ENCODE measurements around the gene ATP8A1.
"Not testable (repeated sequence)": the region's sequence is repeated elsewhere in the genome, so short reads cannot be mapped to it uniquely, and the experiment has no call there.

Gene ATP8A1

DNA sequence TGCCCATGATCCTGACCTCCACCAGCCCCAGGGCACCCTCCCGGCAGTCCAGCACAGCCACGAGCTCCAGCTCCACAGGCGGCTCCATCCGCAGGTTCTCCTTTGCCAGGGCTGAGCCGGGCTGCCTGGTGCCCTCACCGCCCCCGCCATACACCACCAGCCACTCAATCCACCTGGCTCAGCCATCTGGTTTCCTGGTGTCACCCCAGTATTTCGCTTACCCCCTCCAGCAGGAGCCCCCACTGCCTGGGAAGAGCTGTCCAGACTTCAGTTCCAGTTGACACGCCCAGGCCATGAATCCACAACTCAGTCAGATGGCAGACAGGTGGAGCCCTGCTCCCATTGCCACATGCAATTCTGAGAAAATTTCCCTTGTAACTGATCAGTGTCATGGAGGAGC lies 255.7 kb downstream of the ATP8A1 start:
- DNase-seq (ENCODE audit: low spot score), result no peak

DNA sequence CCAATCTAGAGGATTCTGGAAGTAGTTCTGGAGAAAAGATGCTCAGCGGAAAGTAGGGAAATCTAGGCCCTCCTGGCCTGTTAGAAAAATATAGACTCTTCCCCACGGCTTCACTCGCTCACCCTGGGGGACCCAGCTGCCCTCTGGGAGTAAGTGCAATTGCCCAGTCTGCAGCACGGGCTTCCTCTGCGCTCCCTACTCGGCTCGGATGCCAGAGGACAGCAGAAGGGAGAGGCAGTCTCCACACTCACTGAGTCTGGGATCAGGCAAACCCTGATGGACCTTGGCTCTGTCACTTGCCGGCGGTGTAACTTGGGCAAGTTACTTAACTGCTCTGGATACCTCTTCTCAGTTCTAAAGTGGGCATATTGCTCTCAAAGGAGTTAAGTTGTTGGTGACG lies 257.5 kb downstream of the ATP8A1 start:
- no peak for DNase-seq (ENCODE audit: low spot score)

DNA sequence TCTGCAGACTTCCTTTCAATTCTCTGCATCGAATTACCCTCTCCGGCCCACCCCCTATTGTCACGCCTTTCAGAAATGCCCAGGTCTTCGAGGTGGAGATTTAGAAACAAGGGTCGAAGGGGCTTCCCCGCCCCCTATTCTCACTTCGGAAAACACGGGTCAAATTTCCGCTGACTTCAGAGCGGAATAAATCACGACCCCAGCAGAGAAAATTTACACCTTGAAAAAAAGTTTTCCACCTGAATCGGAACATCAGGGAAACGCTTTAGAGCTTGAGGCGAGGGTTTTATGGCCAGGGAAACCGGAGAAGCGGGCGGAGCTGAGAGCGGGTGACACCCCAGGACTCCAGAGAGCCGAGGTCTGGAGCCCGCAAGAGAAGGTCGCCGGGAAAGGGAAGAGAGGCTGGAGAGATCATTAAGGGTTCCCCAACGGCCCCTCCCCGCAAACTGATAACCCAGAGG lies 258.0 kb downstream of the ATP8A1 start:
- DNase-seq (ENCODE audit: low spot score), result no peak

DNA sequence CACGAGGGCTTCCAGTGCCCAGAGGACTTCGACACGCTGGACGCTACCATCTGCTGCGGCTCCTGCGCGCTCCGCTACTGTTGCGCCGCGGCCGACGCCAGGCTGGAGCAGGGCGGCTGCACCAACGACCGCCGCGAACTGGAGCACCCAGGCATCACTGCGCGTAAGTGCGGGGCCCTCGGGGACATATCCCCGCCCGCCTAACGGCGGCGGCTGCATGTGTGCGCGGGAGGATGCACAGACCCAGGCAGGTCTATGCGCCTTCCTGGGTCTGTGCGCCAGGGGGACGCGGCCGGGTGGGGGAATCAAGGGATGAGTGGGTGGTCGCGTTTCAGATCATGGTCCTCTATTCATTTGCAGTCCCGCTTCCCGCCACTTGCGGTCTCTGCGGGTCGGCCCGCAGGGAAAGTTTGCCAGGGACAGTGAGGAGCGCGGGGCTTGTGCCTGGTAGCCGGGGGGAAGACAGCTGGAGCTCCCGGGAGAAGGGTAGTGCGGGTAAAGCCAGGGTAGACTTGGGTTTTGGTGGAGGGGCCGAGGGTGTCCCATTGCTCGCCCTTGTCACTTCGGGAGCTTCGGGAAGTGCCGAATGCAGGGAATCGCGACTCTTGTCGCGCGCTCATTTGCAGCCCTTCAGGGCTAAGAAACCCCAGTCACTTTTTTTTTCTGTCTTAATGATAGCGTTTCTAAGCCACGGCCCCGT lies 258.6 kb downstream of the ATP8A1 start:
- peak; percentile 17 for DNase-seq (ENCODE audit: low spot score)

DNA sequence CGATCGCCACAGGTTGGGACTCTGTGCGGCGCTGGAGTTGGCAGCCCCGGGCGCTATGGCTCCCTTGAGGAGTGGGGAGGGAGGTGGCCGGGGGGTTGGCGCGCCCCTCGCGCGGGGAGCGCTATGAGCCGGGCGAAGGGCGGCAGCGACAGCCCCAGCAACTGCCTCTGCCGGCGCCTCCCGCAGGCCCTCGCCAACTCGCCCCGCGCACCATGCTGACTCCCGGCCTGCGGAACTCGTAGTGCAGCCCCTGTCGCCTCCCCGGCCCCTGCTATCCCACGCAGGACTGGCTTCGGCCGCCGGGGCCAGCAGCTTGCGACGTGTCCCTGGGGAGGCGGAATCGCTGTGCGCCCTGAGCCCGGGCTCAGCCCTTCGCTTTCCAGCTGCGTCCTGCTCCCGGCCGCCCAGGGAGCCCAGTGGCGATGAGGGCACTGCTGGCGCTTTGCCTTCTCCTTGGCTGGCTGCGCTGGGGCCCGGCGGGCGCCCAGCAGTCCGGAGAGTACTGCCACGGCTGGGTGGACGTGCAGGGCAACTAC lies 259.2 kb downstream of the ATP8A1 start:
- DNase-seq (ENCODE audit: low spot score), result no peak

DNA sequence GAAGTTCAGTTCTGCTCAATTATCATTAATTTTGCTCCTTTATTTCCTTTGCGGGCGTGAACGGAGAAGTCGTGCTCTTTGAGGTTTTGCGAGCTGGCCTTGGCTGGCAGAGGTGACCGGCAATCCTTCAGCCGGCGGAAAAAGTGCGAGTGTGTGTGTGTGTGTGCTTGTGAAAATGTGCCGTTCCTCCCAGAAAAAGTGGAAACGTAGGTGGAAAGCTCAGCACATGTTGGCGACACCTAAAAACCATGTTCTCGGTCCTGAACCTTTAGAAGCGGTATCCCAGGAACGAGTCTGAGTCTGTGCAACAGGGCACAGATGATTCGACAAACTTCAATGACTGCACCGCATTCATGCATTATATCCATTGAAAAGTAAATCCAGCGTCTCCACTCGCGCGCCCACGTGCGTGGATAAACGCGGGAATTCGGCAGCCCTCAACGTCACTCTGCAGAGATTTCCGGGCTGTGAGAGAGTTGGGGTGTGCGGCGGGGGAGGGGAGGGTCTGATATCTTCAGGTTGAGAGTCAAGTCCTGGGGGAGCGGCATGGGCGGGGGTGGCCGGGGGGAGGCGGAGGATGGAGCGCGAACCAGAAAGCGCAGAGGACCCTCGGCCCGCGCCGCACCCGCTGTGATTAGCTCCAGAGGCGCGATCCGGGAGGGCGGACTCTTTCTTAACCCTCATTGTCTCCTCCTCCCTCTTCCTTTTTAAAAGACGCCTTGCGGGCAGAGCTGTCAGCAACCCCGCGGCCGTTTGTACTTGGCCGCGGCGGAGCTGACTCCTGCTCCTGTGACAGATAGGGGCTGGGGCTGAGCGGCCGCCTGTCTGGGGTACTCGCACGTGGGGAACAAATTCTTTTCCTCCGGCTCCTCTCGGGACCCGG lies 259.9 kb downstream of the ATP8A1 start, which contains the start of gene SHISA3:
Gene SHISA3, plus strand, starts transcription at position 737 of the 883 bp plus-strand sequence. CDS start 569 bp downstream, outside the sequence.
- DNase-seq (ENCODE audit: low spot score), result peak; percentile 30

DNA sequence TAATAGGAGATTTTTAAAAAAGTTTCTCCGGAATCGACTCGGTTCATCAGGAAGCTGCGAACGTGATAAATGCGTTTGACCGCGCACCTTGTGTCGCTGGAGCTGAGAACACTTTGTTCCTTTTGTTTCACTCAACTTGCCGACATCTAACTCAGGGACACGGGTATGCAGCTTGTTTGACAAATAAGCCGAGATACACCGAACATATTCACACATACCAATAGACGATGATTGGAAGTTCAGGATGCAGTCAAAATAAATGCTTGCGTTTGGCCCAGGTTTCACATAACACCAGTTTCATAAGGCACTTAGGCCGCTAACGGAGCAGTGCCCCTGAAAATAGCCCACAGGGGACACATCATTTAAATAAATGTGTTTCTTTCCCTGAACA lies 260.5 kb downstream of the ATP8A1 start:
- no peak for DNase-seq (ENCODE audit: low spot score)

DNA sequence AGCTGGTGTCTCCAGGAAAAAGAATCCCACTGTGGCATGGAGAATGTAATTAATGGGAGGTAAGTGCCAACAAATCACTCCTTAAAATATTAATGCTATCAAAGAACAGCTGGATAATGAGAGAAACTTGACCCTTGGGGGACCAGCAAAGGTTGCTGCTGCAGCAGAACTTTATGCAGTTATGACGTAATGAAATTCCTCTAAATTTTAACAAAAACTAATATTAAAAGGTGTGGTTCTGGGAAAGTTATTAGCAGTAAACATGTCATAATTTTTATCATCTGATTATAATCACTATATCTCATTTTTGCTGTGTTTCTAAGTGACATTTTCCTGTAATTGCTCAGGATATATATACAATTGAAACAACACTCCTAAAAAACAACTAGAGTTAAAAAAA lies 261.3 kb downstream of the ATP8A1 start:
- DNase-seq (ENCODE audit: low spot score), result no peak

DNA sequence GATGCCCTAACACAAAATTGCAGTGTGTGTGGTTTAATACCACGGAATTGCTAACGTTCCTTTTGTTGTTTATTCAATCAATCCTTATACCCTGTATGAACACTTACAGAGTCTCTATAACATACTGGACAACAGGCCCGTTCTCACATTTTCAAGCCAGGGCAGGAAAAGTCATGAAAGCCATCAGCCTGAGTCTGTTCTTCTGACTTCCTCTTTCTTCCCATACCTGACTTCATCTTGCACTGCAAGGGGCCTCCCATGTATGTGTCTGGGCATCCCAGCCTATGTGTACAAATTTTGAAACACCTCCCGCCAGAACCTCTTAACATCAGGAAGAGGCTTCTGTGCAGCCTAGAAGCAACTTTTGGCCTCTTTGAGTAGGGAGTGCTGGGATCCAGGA lies 264.5 kb downstream of the ATP8A1 start:
- no peak for DNase-seq (ENCODE audit: low spot score)

DNA sequence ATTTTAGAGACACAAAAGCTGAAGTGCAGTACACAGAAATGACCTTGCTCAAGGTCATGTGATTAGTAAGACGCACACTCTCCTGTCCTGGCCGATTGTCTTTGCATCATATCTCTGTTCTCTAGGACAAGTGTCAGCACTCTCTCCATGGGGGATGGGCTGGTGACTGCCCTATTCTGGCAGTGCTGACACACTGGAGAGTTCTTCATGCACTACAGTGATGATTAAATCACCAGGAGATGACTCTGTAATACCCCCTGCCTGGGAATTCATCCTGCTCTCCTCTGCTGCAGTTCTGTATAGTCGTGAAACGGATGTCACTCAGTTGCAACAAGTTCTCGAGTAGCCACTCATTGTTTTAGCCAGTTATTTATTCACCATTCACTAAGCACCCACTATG lies 264.9 kb downstream of the ATP8A1 start:
- no peak for DNase-seq (ENCODE audit: low spot score)

DNA sequence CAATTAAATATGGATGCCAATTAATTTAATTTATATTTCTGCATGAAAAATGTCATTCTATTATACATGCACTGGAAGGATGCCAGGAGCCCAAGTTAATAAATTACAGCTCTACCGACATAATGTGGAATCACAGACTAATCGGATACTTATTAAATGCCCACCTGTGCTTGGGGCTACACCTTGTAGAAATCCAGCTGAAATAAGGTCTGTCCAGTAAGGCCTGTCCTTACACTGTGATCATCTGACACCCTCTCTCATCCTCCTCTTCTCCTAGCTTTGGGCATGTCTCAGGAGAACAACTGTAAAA lies 265.6 kb downstream of the ATP8A1 start:
- DNase-seq (ENCODE audit: low spot score), result no peak

DNA sequence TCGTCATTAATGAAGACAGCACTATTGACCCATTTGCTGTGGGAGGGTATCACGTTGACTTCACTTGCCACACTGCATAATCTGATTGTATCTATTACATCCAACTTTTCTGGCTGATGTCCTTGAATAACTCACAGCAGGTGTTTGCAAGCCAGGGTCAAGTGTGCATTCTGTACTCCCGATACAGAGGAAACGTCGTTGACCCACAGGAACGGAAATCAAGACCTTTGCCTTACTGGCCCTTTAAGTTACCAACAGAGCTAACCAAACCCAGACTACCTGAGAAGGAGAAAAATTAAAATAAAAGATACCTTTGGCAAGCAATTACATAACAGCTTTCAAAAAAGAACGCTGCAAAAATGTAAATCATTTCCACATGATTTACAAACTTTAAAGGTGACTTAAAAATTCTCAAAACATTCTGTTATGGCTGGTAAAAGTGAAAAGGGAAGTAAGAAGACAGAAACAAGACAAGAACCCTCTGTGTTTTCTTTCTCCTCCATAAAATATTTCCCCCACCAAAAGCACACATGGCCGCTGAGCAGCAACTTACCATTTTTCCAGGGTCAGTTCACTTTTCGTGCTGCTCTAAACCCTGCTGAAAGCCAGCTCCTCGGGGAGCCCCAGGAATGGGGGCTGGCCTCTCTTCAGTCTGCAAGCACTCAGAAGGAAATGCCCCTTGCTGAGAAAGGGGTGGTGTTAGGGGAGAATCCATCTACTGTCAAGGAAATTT lies 266.1 kb downstream of the ATP8A1 start:
- no peak for DNase-seq (ENCODE audit: low spot score)

DNA sequence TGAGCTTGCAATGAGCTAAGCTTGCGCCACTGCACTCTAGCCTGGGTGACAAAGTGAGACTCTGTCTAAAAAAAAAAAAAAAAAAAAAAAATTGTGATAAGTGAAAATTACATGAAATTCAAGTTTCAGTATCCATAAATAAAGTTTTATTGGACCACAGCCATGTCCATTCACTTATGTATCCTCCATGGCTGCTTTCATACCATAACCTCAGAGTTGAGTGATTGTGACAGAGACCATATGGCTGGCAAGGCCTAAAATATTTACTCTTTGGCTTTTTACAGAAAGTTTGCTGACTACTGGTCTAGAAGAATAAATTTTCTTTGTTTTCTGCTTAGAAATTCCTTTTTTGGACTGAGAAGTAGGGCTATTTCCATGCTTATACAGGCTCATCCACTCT lies 271.4 kb downstream of the ATP8A1 start:
- no peak for DNase-seq (ENCODE audit: low spot score)

DNA sequence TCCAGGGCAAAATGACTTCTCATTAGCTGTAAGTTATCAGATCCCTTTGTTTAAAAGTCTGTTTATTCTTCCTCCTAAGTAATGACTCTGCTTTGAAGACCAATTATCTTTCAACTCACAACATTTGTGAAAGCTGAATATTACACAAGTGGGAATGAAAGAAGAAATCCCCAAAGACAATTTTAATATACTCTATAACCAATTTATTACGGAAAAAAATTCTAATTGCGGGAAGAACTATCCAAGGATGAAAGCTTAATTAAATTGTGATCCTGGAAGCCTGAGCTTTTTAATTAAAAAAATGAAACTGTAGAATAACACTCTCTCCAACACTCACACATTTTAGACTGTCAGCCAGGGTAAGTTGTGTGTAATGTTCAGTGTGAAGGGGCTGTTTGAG lies 275.2 kb downstream of the ATP8A1 start:
- DNase-seq (ENCODE audit: low spot score), result no peak

DNA sequence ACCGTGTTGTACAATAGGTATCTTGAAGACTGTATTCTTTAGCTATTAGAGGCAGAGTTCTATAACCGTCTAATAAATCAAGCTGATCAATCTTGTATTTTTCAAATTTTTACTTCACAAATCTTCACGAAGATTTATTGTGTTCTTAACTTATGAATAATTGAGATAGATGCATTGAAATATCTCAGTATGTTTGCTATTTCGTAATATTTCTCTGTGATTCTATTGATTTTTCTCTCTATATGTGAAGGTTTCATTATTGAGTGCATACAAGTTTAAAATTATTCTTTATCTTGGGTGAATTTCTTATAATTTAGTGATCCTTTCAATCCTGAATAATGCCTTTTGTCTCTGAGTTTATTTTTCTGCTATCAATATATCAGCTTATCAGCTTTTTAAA lies 279.4 kb downstream of the ATP8A1 start:
- DNase-seq (ENCODE audit: low spot score), result no peak

DNA sequence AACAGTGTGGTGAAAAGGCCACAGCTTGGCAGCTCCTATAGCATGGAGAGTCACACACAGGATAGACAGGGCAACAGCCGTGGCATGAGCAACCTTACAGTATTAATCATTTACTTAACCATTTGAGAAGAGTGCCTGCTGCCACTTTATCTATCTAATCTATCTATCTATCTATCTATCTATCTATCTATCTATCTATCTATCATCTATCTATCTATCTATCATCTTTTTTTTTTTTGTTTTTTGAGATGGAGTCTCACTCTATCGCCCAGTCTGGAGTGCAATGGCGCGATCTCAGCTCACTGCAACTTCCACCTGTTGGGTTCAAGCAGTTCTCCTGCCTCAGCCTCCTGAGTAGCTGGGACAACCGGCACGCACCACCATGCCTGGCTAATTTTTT lies 284.6 kb downstream of the ATP8A1 start:
- DNase-seq (ENCODE audit: low spot score), result not testable (repeated sequence)

DNA sequence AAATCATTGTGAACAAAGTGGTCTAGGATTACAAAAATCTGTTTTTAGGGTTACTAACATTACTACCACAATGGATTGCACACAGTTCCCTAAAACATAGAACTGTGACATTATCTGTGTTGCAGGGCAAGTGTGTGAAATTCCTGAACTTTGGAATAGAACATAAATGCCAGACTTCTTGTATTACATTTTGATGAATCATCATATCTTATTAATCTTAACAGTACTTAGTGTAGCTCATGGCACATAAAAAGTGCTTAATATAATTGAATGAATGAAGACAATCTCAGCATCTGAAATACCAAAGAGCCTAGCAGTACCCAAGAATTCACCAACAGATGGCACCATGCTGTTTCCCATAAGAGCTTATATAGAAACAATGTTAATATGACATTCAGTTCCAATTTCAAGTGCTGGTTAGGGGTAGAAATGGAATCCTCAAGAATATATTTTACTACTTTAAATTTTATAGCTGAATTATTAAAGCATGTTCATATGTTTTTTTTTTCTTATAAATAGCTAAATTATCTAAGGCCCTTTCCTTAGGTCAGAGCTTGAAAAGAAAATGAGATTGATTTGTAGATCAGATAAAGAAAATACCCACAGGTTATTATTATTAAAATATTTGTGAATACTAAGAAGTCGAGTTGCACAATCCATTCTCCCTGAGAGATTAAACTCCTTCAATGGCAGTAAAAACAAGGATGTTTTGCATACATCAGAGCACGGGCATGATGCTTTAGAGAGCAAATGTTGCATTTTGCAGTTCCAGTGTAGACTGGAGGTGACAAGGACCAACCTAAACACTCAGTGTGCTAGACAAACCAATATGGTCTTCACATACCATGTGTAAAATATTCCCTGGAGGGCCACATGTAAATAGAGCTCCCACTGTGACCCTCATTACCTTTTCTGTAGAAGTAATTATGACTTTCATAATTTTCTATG lies 285.3 kb downstream of the ATP8A1 start:
- DNase-seq (ENCODE audit: low spot score), result peak; percentile 11

DNA sequence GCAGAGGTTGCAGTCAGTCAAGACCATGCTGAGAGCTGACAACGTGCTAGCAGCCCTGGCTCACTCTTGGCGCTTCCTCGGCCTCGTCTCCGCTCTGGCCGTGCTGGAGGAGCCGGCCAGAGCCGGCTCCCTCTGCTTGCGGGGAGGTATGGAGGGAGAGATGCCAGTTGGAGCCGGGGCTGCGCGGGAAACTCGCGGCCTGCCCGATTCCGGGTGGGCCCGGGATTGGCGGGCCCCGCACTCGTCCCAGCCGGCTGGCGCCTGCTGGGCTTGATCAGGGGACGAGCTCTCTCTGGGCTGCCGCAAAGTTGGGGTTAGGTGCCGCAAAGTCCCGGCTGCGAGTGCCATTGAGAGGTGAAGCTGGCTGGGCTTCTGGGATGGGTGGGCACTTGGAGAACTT lies 287.4 kb downstream of the ATP8A1 start:
- no peak for DNase-seq (ENCODE audit: low spot score)

DNA sequence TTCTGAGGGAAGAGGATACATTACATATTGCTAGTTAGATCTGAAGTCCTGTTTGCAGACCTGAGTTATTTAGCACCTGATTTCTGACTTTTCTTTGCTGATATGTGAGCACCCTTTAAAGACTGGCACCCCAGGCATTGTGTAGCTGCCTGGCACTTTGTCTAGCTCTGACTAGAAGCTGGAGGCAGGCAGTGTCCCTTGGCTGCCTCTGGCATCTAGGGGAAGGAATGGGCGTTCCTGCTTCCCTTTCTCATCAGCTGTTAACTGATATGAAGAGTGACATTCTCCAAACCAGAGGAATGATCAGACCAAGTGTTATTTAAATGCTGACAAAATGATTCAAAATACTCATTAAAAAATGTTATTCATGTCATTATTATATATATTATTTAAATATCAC lies 289.9 kb downstream of the ATP8A1 start:
- DNase-seq (ENCODE audit: low spot score), result no peak

DNA sequence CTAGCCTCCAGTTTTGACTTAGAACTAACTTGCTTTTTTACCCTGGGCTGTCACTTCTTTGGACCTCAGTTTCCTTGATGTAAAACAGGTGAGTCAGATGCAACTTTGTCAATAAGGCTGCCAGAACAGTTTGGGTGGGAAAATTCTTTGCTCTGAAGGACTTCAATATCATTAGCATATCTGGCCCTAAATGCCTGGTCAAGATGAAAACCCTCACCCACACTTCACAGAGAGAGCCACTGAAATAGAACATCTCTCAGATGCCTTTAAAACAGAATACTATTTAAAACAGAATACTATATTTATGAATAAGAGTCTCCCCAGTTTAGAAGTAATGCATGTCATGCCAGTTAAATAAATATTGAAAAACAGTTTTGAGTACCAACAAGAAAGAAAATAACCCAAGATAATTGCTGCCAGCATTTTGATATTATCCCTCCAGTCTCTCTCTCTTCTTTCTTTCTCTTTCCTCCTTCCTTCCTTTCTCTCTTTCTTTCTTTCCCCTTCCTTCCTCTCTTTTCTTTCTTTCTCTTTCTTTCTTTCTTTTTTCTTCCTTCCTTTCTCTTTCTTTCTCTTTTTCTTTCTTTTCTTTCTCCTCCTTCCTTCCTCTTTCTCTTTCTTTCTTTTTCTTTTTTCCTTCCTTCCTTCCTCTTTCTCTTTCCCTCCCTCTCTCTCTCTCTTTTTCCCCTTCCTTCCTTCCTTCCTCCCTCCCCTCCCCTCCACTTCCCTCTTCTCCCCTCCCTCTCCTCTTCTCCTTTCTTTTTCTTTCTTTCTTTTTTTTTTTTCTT lies 292.4 kb downstream of the ATP8A1 start:
- no peak for DNase-seq (ENCODE audit: low spot score)

DNA sequence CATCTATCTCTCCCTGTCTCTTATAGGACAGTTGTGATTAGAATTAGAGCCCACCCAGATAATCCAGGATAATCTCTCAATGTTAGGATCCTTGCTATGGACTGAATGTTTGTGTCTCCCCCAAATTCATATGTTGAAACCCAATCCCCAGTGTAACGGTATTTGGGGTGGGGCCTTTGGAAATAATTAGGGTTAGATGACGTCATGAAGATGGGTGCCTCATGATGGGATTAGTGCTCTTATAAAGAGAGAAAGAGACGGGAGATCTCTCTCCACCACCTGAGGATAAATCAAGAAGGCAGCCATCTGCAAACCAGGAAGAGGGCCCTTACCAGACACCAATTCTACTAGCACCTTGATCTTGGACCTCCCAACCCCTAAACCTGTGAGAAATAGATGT lies 293.3 kb downstream of the ATP8A1 start:
- DNase-seq (ENCODE audit: low spot score), result no peak

Data from activated CD4-positive, alpha-beta T cell treated with anti-CD3 and anti-CD28 coated beads, Interleukin-2, Interleukin-4, amounts not matched to agents 100 ng/mL and 50 ng/mL, durations not matched to agents 16 hours and 8 hours (primary cell).